ENCODE results near the gene GLIPR1.
A peak's percentile ranks its signal among the peaks of the same experiment; 100 is the strongest.

The GLIPR1 gene

GRCh38 chr12:75503459-75503858 is 22.9 kb downstream of the GLIPR1 start:
- no peak overlapping the region for H3K4me3 ChIP-seq (ENCODE audit: control insufficient read depth, low read depth, low read length)
- no peak for TF ChIP-seq CTCF (conservative IDR thresholded peaks at IDR 0.05; ENCODE audit: control insufficient read depth, insufficient read depth, low read depth, low read length)
- DNase-seq (ENCODE audit: low read depth), result no peak

GRCh38 chr12:75503866-75504265 is 23.3 kb downstream of the GLIPR1 start:
- TF ChIP-seq CTCF (conservative IDR thresholded peaks at IDR 0.05; ENCODE audit: control insufficient read depth, insufficient read depth, low read depth, low read length), result no peak
- H3K4me3 ChIP-seq (ENCODE audit: control insufficient read depth, low read depth, low read length), result no peak overlapping the region
- no peak for DNase-seq (ENCODE audit: low read depth)

- peak; percentile 57 for DNase-seq (ENCODE audit: low read depth)
- TF ChIP-seq CTCF (conservative IDR thresholded peaks at IDR 0.05; ENCODE audit: control insufficient read depth, insufficient read depth, low read depth, low read length), result peak; percentile 73
- no peak overlapping the region for H3K4me3 ChIP-seq (ENCODE audit: control insufficient read depth, low read depth, low read length)
These were observed 25.3 kb downstream of the GLIPR1 start for GRCh38 chr12:75505706-75506312.

GRCh38 chr12:75507086-75507485 is 26.5 kb downstream of the GLIPR1 start:
- no peak for DNase-seq (ENCODE audit: low read depth)
- TF ChIP-seq CTCF (conservative IDR thresholded peaks at IDR 0.05; ENCODE audit: control insufficient read depth, insufficient read depth, low read depth, low read length), result no peak
- H3K4me3 ChIP-seq (ENCODE audit: control insufficient read depth, low read depth, low read length), result no peak overlapping the region

- TF ChIP-seq CTCF (conservative IDR thresholded peaks at IDR 0.05; ENCODE audit: control insufficient read depth, insufficient read depth, low read depth, low read length), result no peak
- DNase-seq (ENCODE audit: low read depth), result peak; percentile 55
- H3K4me3 ChIP-seq (ENCODE audit: control insufficient read depth, low read depth, low read length), result no peak overlapping the region
These were observed 27.6 kb downstream of the GLIPR1 start for GRCh38 chr12:75508159-75508558.

GRCh38 chr12:75509621-75510020 is 29.1 kb downstream of the GLIPR1 start:
- no peak for TF ChIP-seq CTCF (conservative IDR thresholded peaks at IDR 0.05; ENCODE audit: control insufficient read depth, insufficient read depth, low read depth, low read length)
- H3K4me3 ChIP-seq (ENCODE audit: control insufficient read depth, low read depth, low read length), result no peak overlapping the region
- DNase-seq (ENCODE audit: low read depth), result no peak
